SK-N-SH (cell line): ENCODE data around the gene NDEL1. TPM values are rescaled to one million over a fixed set of nuclear protein-coding genes. Genes with fewer than 3 reads are reported as not detected.

Source experiments
- CTCF ChIA-PET: fragments of 300-600, 350-600 bp; formaldehyde crosslinking; extraction: SDS; loops from one replicate; lab custom pipeline; 2021; lab: Yijun Ruan, JAX
- POLR2A ChIA-PET: fragments of 350-600 bp; sonication (Branson Sonifier 250); formaldehyde crosslinking; extraction: SDS; loops from one replicate; lab custom pipeline; 2020; ENCODE audit warnings: antibody characterized with exemption, inconsistent platforms; lab: Yijun Ruan, JAX
- DNase-seq: peaks from one replicate; pipeline ENCODE4 v3.0.0; 2012
- H2AFZ ChIP-seq: fragments of 200-600 bp; sonication (generic); 2 replicates; pipeline ENCODE4 v1.8.1; 2016; ENCODE audit warnings: antibody characterized with exemption, mild to moderate bottlenecking, low read depth
- H3F3A ChIP-seq: fragments of 200-600 bp; sonication (generic); replicated peaks from 2 replicates; pipeline ENCODE3; 2016; ENCODE audit warnings: antibody characterized with exemption, mild to moderate bottlenecking; ENCODE audit not compliant: insufficient read depth
- H3K27ac ChIP-seq, 2 experiments: fragments of 200-500 bp in 1 of 2; fragments of 200-600 bp in 1 of 2; sonication (Bioruptor generic) in 1 of 2; sonication (generic), shearing (Covaris generic) in 1 of 2; 2 replicates each; pipeline versions ENCODE4 v1.5.1 to v1.6.1; 2014 to 2016; ENCODE audit warnings: low read depth in 2 of 2, inconsistent platforms in 1 of 2, low read length in 1 of 2, mild to moderate bottlenecking in 1 of 2, mixed read lengths in 1 of 2
- H3K27me3 ChIP-seq: fragments of 200-600 bp; sonication (generic), shearing (Covaris generic); 2 replicates; pipeline ENCODE4 v1.6.1; 2016; ENCODE audit warnings: mixed run types; ENCODE audit not compliant: insufficient read depth
- H3K36me3 ChIP-seq, 2 experiments: fragments of 200-500 bp in 1 of 2; fragments of 200-600 bp in 1 of 2; sonication (Bioruptor generic) in 1 of 2; sonication (generic) in 1 of 2; replicated peaks in 1 of 2; 2 replicates each; pipeline versions ENCODE3 to v1.5.1; 2014 to 2016; ENCODE audit warnings: low read length in 1 of 2, mild to moderate bottlenecking in 1 of 2; ENCODE audit not compliant: insufficient read depth in 2 of 2, control insufficient read depth in 1 of 2
- H3K4me1 ChIP-seq, 2 experiments: fragments of 200-500 bp in 1 of 2; fragments of 200-600 bp in 1 of 2; sonication (Bioruptor generic) in 1 of 2; sonication (generic), shearing (Covaris generic) in 1 of 2; 2 replicates each; pipeline versions ENCODE4 v1.5.1 to v1.6.1; 2014 to 2016; ENCODE audit warnings: low read depth in 1 of 2, low read length in 1 of 2, mixed run types in 1 of 2; ENCODE audit not compliant: insufficient read depth in 2 of 2, control insufficient read depth in 1 of 2
- H3K4me2 ChIP-seq: fragments of 200-600 bp; sonication (generic), shearing (Covaris generic); 2 replicates; pipeline ENCODE4 v1.6.1; 2017; ENCODE audit warnings: mixed run types
- H3K4me3 ChIP-seq, 2 experiments: fragments of 200-500 bp in 1 of 2; fragments of 200-600 bp in 1 of 2; sonication (Bioruptor generic) in 1 of 2; sonication (generic), shearing (Covaris generic) in 1 of 2; 2 replicates each; pipeline versions ENCODE4 v1.5.1 to v1.8.1; 2014 to 2016; ENCODE audit warnings: low read depth in 2 of 2, inconsistent platforms in 1 of 2, low read length in 1 of 2, mild to moderate bottlenecking in 1 of 2, mixed read lengths in 1 of 2, moderate library complexity in 1 of 2
- H3K79me2 ChIP-seq: fragments of 200-600 bp; sonication (generic); 2 replicates; pipeline ENCODE4 v1.8.1; 2017; ENCODE audit warnings: mild to moderate bottlenecking; ENCODE audit not compliant: insufficient read depth
- H3K9ac ChIP-seq: fragments of 200-600 bp; sonication (generic); 2 replicates; pipeline ENCODE4 v1.6.1; 2017; ENCODE audit warnings: mixed run types
- H3K9me2 ChIP-seq: fragments of 200-600 bp; sonication (generic); 2 replicates; pipeline ENCODE4 v1.6.1; 2017; ENCODE audit warnings: mixed run types
- H3K9me3 ChIP-seq: fragments of 200-600 bp; sonication (generic); 2 replicates; pipeline ENCODE4 v1.6.1; 2017; ENCODE audit warnings: mixed run types, mild to moderate bottlenecking, moderate library complexity
- H4K20me1 ChIP-seq: fragments of 200-600 bp; sonication (generic); 2 replicates; pipeline ENCODE4 v1.6.1; 2017; ENCODE audit warnings: mild to moderate bottlenecking, mixed run types; ENCODE audit not compliant: insufficient read depth
- EP300 ChIP-seq, 2 experiments: IDR thresholded peaks; 2 replicates each; pipeline versions ENCODE4 v1.4.0 to v1.6.1; 2012; ENCODE audit warnings: borderline replicate concordance in 1 of 2, low read depth in 1 of 2, low read length in 1 of 2
- EZH2phosphoT487 ChIP-seq: fragments of 200-600 bp; sonication (generic); IDR thresholded peaks from 2 replicates; pipeline ENCODE4 v1.6.1; 2017; ENCODE audit warnings: low read depth, mixed run types, mild to moderate bottlenecking, antibody characterized with exemption, moderate library complexity, borderline replicate concordance
- GABPA ChIP-seq: IDR thresholded peaks from 2 replicates; pipeline ENCODE4 v1.4.0; 2012; ENCODE audit warnings: low read depth, mild to moderate bottlenecking
- MAX ChIP-seq: IDR thresholded peaks from 2 replicates; pipeline ENCODE4 v1.4.0; 2012; ENCODE audit warnings: low read depth
- MEF2A ChIP-seq: IDR thresholded peaks from 2 replicates; pipeline ENCODE4 v1.4.0; 2012; ENCODE audit warnings: low read depth, borderline replicate concordance
- POLR2AphosphoS5 ChIP-seq: IDR thresholded peaks from 2 replicates; pipeline ENCODE4 v1.6.1; 2012; ENCODE audit warnings: low read depth, low read length
- RCOR1 ChIP-seq: fragments of 150-350 bp; IDR thresholded peaks from 2 replicates; pipeline ENCODE4 v1.6.1; 2017; ENCODE audit warnings: antibody characterized with exemption, low read length
- REST ChIP-seq: IDR thresholded peaks from 2 replicates; pipeline ENCODE4 v1.6.1; 2012; ENCODE audit warnings: mild to moderate bottlenecking, low read depth, low read length, moderate library complexity
- RXRA ChIP-seq: IDR thresholded peaks from 2 replicates; pipeline ENCODE4 v1.4.0; 2012; ENCODE audit warnings: low read depth, mild to moderate bottlenecking, borderline replicate concordance
- TAF1 ChIP-seq: IDR thresholded peaks from 2 replicates; pipeline ENCODE4 v1.6.1; 2012; ENCODE audit warnings: low read depth, mild to moderate bottlenecking, low read length, moderate library complexity, borderline replicate concordance
- USF1 ChIP-seq: IDR thresholded peaks from 2 replicates; pipeline ENCODE4 v1.4.0; 2012; ENCODE audit warnings: low read depth, borderline replicate concordance
- YY1 ChIP-seq: IDR thresholded peaks from 2 replicates; pipeline ENCODE4 v1.4.0; 2012; ENCODE audit warnings: low read depth, mild to moderate bottlenecking
- WGBS: methylation state at CpG from one replicate; pipeline ENCODE4 v1.1.6; 2017; ENCODE audit warnings: low lambda C conversion rate; 5-methylcytosine and 5-hydroxymethylcytosine counted together
- polyA plus RNA-seq, 3 experiments: library from polyadenylated mRNA; depleted of rRNA; stranded (reverse); fragments of >200 nt; gene quantifications; 2 replicates each; pipeline ENCODE4 v1.2.3, GENCODE V29; 2012
- TF ChIP-seq, protein P1 (sequence below): fragments of 150-350 bp; IDR thresholded peaks from 2 replicates; pipeline ENCODE4 v1.6.1; 2017; ENCODE audit warnings: antibody characterized with exemption, low read length, low read depth, borderline replicate concordance
- TF ChIP-seq, protein P2 (sequence below): IDR thresholded peaks from 2 replicates; pipeline ENCODE4; 2012

NDEL1 gene
- polyA plus RNA-seq, 1 of the 3 experiments (the other 2 are of a cell fraction) = 49.5 TPM

- ChIA-PET POLR2A (no interaction called here), CTCF (interaction anchor here (0.6 to 6.9 kb wide), 17 partner anchors 10 to 429 kb away, joined by 3 to 82 read pairs (median 4); partner anchors contain the start of genes CCDC42 and NDEL1)
- 40% methylated on average over 1 of the region's 1 CpG for WGBS
- Histone ChIP-seq H3K27me3 (peaks cover 17% of the 10 kb centered on the region; the same call in 1 of the 2 replicates), H3K79me2 (no peaks in the 10 kb centered on the region), H3K9me2 (no peaks in the 10 kb centered on the region), H3K9ac (no peak overlapping the region), H4K20me1 (no peaks in the 10 kb centered on the region), H3K9me3 (no peaks in the 10 kb centered on the region), H3K4me3 (no peak overlapping the region), H3K27ac (no peak overlapping the region), H3K4me2 (peak overlapping the region; percentile 54; the same call in 1 of the 2 replicates), H3K36me3 (no peaks in the 10 kb centered on the region), H3F3A (no peaks in the 10 kb centered on the region), H3K4me1 (no peaks in the 10 kb centered on the region), H2AFZ (no peak overlapping the region)
- DNase-seq = no peak
- no peak for TF ChIP-seq TAF1
- no peak for TF ChIP-seq MEF2A
- no peak for TF ChIP-seq RCOR1
- TF ChIP-seq, protein P1, sequence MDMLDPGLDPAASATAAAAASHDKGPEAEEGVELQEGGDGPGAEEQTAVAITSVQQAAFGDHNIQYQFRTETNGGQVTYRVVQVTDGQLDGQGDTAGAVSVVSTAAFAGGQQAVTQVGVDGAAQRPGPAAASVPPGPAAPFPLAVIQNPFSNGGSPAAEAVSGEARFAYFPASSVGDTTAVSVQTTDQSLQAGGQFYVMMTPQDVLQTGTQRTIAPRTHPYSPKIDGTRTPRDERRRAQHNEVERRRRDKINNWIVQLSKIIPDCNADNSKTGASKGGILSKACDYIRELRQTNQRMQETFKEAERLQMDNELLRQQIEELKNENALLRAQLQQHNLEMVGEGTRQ = no peak
- TF ChIP-seq GABPA = no peak
- TF ChIP-seq USF1 = no peak
- no peak for TF ChIP-seq RXRA
- no peak for TF ChIP-seq EZH2phosphoT487
- TF ChIP-seq POLR2AphosphoS5 = no peak
- no peak for TF ChIP-seq REST
- TF ChIP-seq, protein P2, sequence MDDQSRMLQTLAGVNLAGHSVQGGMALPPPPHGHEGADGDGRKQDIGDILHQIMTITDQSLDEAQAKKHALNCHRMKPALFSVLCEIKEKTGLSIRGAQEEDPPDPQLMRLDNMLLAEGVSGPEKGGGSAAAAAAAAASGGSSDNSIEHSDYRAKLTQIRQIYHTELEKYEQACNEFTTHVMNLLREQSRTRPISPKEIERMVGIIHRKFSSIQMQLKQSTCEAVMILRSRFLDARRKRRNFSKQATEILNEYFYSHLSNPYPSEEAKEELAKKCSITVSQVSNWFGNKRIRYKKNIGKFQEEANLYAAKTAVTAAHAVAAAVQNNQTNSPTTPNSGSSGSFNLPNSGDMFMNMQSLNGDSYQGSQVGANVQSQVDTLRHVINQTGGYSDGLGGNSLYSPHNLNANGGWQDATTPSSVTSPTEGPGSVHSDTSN = no peak
- TF ChIP-seq YY1 = no peak
- TF ChIP-seq MAX = no peak
- no peak for TF ChIP-seq EP300 (IDR thresholded peaks at IDR 0.05; ENCODE audit: borderline replicate concordance in 1 of 2, low read depth in 1 of 2, low read length in 1 of 2)
Observed at GRCh38 chr17:8410883-8411238, 24.8 kb upstream of the NDEL1 start.
